K562 (cell line): ENCODE measurements around the gene PXK. TPM values are rescaled to one million over a fixed set of nuclear protein-coding genes. Genes with fewer than 3 reads are reported as not detected.

Source experiments
- ATAC-seq: fragments of 200-7000 bp; cut with Tn5 transposase; 3 replicates; pipeline ENCODE4 v1.9.1; 2020; ENCODE audit warnings: moderate library complexity
- BruUV-seq: library from RNA; stranded (reverse); fragments of 400-500 nt; replicated peaks from 2 replicates; lab custom pipeline; 2021; lab: Mats Ljungman, UMichigan
- CTCF ChIA-PET: fragments of 300-600 bp; formaldehyde crosslinking; extraction: SDS; loops from one replicate; lab custom pipeline; 2021; ENCODE audit warnings: low intra/inter-chr PET ratio; lab: Yijun Ruan, JAX
- POLR2A ChIA-PET: fragments of 300-600, 350-650 bp; sonication (Branson Sonifier 250); formaldehyde crosslinking; extraction: SDS; loops from one replicate; lab custom pipeline; 2021; ENCODE audit warnings: antibody characterized with exemption, inconsistent platforms; lab: Yijun Ruan, JAX
- DNase-seq, 4 experiments: peaks; one replicate each; pipeline versions ENCODE4 v3.0.0 to v3.0.0-alpha.2; 2011 to 2018; ENCODE audit warnings: low spot score in 3 of 4, mixed read lengths in 3 of 4; ENCODE audit errors: extremely low read depth in 1 of 4
- FAIRE-seq: peaks from 2 replicates; lab custom pipeline; 2011; peaks lifted over from hg19 to GRCh38; lab: Jason Lieb, UNC
- H2AFZ ChIP-seq: 2 replicates; pipeline ENCODE4 v1.6.0; 2011; ENCODE audit warnings: low read depth, low read length, control low read depth, inconsistent platforms
- H3K27ac ChIP-seq: fragments of 200-600 bp; 3 replicates; pipeline ENCODE4 v1.8.0; 2011; ENCODE audit warnings: low read depth, mild to moderate bottlenecking, control low read depth, inconsistent platforms, low read length, moderate library complexity, mixed read lengths; ENCODE audit errors: extremely low read depth
- H3K27me3 ChIP-seq, 2 experiments: fragments of 300-600 bp in 1 of 2; 2 replicates in 1 of 2; 3 replicates in 1 of 2; pipeline versions ENCODE4 v1.6.0 to v1.8.0; 2011; ENCODE audit warnings: inconsistent platforms in 2 of 2, low read length in 2 of 2, mild to moderate bottlenecking in 1 of 2, mixed read lengths in 1 of 2, moderate library complexity in 1 of 2; ENCODE audit not compliant: control insufficient read depth in 2 of 2, insufficient read depth in 2 of 2
- H3K36me3 ChIP-seq: fragments of 300-600 bp; 3 replicates; pipeline ENCODE4 v1.8.0; 2011; ENCODE audit warnings: mild to moderate bottlenecking, low read length, inconsistent platforms; ENCODE audit not compliant: control insufficient read depth, insufficient read depth
- H3K4me1 ChIP-seq, 2 experiments: fragments of 200-600 bp in 1 of 2; replicated peaks in 1 of 2; 2 replicates in 1 of 2; 3 replicates in 1 of 2; pipeline versions ENCODE4 v1.5.1 to v1.8.0; 2011; ENCODE audit warnings: inconsistent platforms in 2 of 2, low read length in 2 of 2, mild to moderate bottlenecking in 1 of 2, mixed read lengths in 1 of 2, moderate library complexity in 1 of 2; ENCODE audit not compliant: control insufficient read depth in 2 of 2, insufficient read depth in 2 of 2
- H3K4me2 ChIP-seq: 2 replicates; pipeline ENCODE4 v1.6.1; 2011; ENCODE audit warnings: low read length, control low read depth, inconsistent platforms, mixed read lengths; ENCODE audit not compliant: insufficient read depth
- H3K4me3 ChIP-seq: fragments of 200-600 bp; sonication (generic), shearing (Covaris generic); 2 replicates; pipeline ENCODE4 v1.5.1; 2016; ENCODE audit warnings: control low read depth, inconsistent platforms
- H3K79me2 ChIP-seq: fragments of 200-600 bp; 3 replicates; pipeline ENCODE4 v1.8.0; 2011; ENCODE audit warnings: low read length, inconsistent platforms; ENCODE audit not compliant: control insufficient read depth, insufficient read depth
- H3K9ac ChIP-seq, 2 experiments: 2 replicates each; pipeline versions ENCODE4 v1.6.0 to v1.6.1; 2011; ENCODE audit warnings: low read depth in 2 of 2, low read length in 2 of 2, control low read depth in 1 of 2, inconsistent platforms in 1 of 2, mild to moderate bottlenecking in 1 of 2, mixed read lengths in 1 of 2; ENCODE audit not compliant: insufficient read depth in 1 of 2
- H3K9me1 ChIP-seq: one replicate; pipeline ENCODE4 v1.6.0; 2011; ENCODE audit warnings: inconsistent platforms, mild to moderate bottlenecking, low read length, moderate library complexity; ENCODE audit not compliant: control insufficient read depth, insufficient read depth
- H3K9me3 ChIP-seq: replicated peaks from 2 replicates; pipeline ENCODE4 v1.5.1; 2011; ENCODE audit warnings: low read depth, low read length, inconsistent platforms; ENCODE audit not compliant: control insufficient read depth, insufficient read depth
- H4K20me1 ChIP-seq: replicated peaks from 2 replicates; pipeline ENCODE4 v1.6.1; 2011; ENCODE audit warnings: low read length, inconsistent platforms, mixed read lengths; ENCODE audit not compliant: control insufficient read depth, insufficient read depth
- PCBP1 ChIP-seq: fragments of 200-400 bp; formaldehyde crosslinking; IDR thresholded peaks from 2 replicates; pipeline ENCODE4 v1.6.1; 2018; ENCODE audit warnings: mild to moderate bottlenecking, low read depth, low read length; ENCODE audit not compliant: poor library complexity, severe bottlenecking
- RAD21 ChIP-seq, 2 experiments: fragments of 250-450 bp in 1 of 2; fragments of 450-650 bp in 1 of 2; sonication (Bioruptor Pico) in 1 of 2; formaldehyde crosslinking in 1 of 2; IDR thresholded peaks in 1 of 2; conservative IDR thresholded peaks in 1 of 2; 2 replicates each; pipeline versions ENCODE4 v1.4.0 to v1.8.0; 2020 to 2022; ENCODE audit warnings: mild to moderate bottlenecking in 2 of 2, moderate library complexity in 1 of 2
- ZNF384 ChIP-seq: IDR thresholded peaks from 2 replicates; pipeline ENCODE4 v1.6.1; 2012; ENCODE audit warnings: low read depth, low read length, improper control_type of control experiment
- whole genome bisulfite sequencing: fragments of 100-300 bp; shearing (Covaris generic); methylation state at CpG from one replicate; pipeline ENCODE4 v1.1.6; 2016; ENCODE audit warnings: low coverage, mixed read lengths; ENCODE audit not compliant: insufficient coverage; ENCODE audit errors: missing lambda C conversion rate; 5-methylcytosine and 5-hydroxymethylcytosine counted together
- in situ Hi-C: fragments of 300-500 bp; cut with MboI; formaldehyde crosslinking; loops from 4 replicates; pipeline ENCODE4 v1.15.0; 2018; ENCODE audit warnings: inconsistent platforms, mixed read lengths
- intact Hi-C: fragments of 100-400 bp; cut with micrococcal nuclease; formaldehyde crosslinking; loops from 2 replicates; pipeline ENCODE4 v1.14.2; 2022
- polyA plus RNA-seq, 8 experiments: library from polyadenylated mRNA; depleted of rRNA in 4 of 8; stranded (reverse) in 5 of 8; unstranded in 3 of 8; fragments of >200 nt; fragmentation: Nextera tagmentation in 2 of 8; fragmentation: Illumina TruSeq in 1 of 8; extraction: Ambion mirVana in 2 of 8; extraction: Trizol in 1 of 8; gene quantifications; 2 replicates each; pipeline versions ENCODE4 v1.2.1 to v1.2.3, GENCODE V29; 2011 to 2014; ENCODE audit warnings: inconsistent platforms in 1 of 8, missing spikeins in 1 of 8
- total RNA-seq, 7 experiments: library from RNA; depleted of rRNA in 6 of 7; stranded (reverse); fragments of >200 nt in 6 of 7; fragmentation: Illumina TruSeq in 2 of 7; extraction: Trizol in 2 of 7; gene quantifications; 2 replicates each; pipeline versions ENCODE4 v1.2.1 to v1.2.3, GENCODE V29; 2011 to 2021; ENCODE audit warnings: low replicate concordance in 1 of 7
- TF ChIP-seq, protein P1 (sequence below), 3 experiments: IDR thresholded peaks in 2 of 3; conservative IDR thresholded peaks in 1 of 3; 2 replicates each; pipeline ENCODE4 v1.5.1; 2011 to 2012; ENCODE audit warnings: low read length in 3 of 3, mild to moderate bottlenecking in 3 of 3, control low read depth in 2 of 3, improper control_type of control experiment in 1 of 3, inconsistent platforms in 1 of 3, low read depth in 1 of 3, mixed read lengths in 1 of 3, moderate library complexity in 1 of 3; ENCODE audit not compliant: insufficient read depth in 2 of 3

Gene PXK
- total and polyA plus RNA-seq, 9 of the 15 experiments (the other 6 are each of a cell fraction or from before 2014, with no cell fraction given), result 3.3 to 19.9 (median 11.3) TPM

DNA sequence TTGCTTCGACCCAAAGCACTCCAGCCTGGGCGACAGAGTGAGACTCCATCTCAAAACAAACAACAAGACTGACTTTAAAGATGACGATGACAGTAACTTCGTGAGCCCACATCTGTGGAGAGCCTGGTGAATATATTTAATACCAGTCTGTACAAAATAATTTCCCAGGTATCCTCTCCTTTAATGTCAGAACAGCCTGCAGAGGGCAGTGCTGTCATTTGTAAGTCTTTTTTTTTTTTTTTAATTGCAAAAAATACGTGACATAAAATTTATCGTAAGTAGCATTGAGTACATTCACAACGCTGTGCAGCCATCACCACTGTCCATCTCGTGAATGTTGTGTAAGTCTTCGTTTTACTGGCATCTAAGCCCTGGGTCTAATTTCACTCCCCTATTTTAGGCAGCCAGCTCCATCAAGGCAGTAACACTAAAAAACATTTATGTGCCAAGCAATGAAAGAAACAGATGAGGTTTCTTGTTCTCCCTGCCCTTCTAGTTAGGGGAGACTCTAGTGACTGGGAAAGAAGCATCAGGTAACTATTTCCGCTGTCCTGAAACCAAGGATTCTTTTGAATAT, 25.0 kb upstream of the PXK start:
- H3K9me1 ChIP-seq, result no peaks in the 10 kb centered on the region
- peak overlapping the region; percentile 80 for H3K4me3 ChIP-seq
- CTCF ChIA-PET, result interaction anchor here (0.9 to 1.5 kb wide), 2 partner anchors 107 to 225 kb away, joined by 4 to 5 read pairs; no protein-coding TSS in a partner anchor
- no peaks in the 10 kb centered on the region for H3K9me3 ChIP-seq
- TF ChIP-seq, protein P1, sequence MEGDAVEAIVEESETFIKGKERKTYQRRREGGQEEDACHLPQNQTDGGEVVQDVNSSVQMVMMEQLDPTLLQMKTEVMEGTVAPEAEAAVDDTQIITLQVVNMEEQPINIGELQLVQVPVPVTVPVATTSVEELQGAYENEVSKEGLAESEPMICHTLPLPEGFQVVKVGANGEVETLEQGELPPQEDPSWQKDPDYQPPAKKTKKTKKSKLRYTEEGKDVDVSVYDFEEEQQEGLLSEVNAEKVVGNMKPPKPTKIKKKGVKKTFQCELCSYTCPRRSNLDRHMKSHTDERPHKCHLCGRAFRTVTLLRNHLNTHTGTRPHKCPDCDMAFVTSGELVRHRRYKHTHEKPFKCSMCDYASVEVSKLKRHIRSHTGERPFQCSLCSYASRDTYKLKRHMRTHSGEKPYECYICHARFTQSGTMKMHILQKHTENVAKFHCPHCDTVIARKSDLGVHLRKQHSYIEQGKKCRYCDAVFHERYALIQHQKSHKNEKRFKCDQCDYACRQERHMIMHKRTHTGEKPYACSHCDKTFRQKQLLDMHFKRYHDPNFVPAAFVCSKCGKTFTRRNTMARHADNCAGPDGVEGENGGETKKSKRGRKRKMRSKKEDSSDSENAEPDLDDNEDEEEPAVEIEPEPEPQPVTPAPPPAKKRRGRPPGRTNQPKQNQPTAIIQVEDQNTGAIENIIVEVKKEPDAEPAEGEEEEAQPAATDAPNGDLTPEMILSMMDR (IDR thresholded peaks at IDR 0.05 in 2 of 3, conservative IDR thresholded peaks at IDR 0.05 in 1 of 3; ENCODE audit: insufficient read depth in 2 of 3, low read depth in 1 of 3, low read length in 3 of 3), result peak; percentile 20 to 46 (median 41); a peak in 3 of 6 replicates
- TF ChIP-seq RAD21 (CRISPR knock-in tag; conservative IDR thresholded peaks at IDR 0.05 in 1 of 2, IDR thresholded peaks at IDR 0.05 in 1 of 2) (peak in 1 of 2 experiments; percentile 14; a peak in 1 of 4 replicates), PCBP1 (no peak), ZNF384 (peak; percentile 91)
- DNase-seq, result peak in 3 of 4 experiments; percentile 15 to 46 (median 24)
- no TSS peak for BruUV-seq
- ATAC-seq, result peak; percentile 21; the same call in 1 of the 3 replicates
- FAIRE-seq, result no peak
- peaks cover 46% of the 10 kb centered on the region; the same call in 2 of the 3 replicates for H3K36me3 ChIP-seq
- peaks cover 8% of the 10 kb centered on the region; the same call in 1 of the 2 replicates for H4K20me1 ChIP-seq
- H3K4me1 ChIP-seq, result peaks cover 0 to 7% of the 10 kb centered on the region in 2 experiments; a peak in 3 of 5 replicates
- WGBS, result 24% methylated on average over 6 of the region's 10 CpGs
- in situ Hi-C loops, result loop anchor here (5.0 to 10.0 kb wide), 2 partner anchors 120 to 303 kb away; partner anchors contain the start of gene FLNB
- peak overlapping the region; percentile 89 to 96; a peak in 3 of 4 replicates for H3K9ac ChIP-seq
- peak overlapping the region; percentile 88 for H3K4me2 ChIP-seq
- peaks cover 43% of the 10 kb centered on the region for H3K79me2 ChIP-seq
- H2AFZ ChIP-seq, result no peak overlapping the region
- intact Hi-C loops, result loop anchor here (2.0 to 10.0 kb wide), 3 partner anchors 105 to 327 kb away; no protein-coding TSS in a partner anchor
- POLR2A ChIA-PET, result interaction anchor here (0.6 to 2.4 kb wide), 5 partner anchors 9 to 184 kb away, joined by 3 to 18 read pairs (median 5); partner anchors contain the start of gene KCTD6
- H3K27ac ChIP-seq, result peak overlapping the region; percentile 22; the same call in 2 of the 3 replicates
- H3K27me3 ChIP-seq, result no peaks in the 10 kb centered on the region
